GM21360 (cell line): ENCODE data around the gene PRND.

Experiments used
- ATAC-seq: cut with Tn5 transposase; IDR thresholded peaks from one replicate; pipeline ENCODE4 v1.9.1; 2021; ENCODE audit warnings: mild to moderate bottlenecking, moderate library complexity; ENCODE audit not compliant: unreplicated experiment

The PRND gene

GRCh38 chr20:4775322-4776078, 53.8 kb downstream of the PRND start:
- no peak for ATAC-seq

DNA sequence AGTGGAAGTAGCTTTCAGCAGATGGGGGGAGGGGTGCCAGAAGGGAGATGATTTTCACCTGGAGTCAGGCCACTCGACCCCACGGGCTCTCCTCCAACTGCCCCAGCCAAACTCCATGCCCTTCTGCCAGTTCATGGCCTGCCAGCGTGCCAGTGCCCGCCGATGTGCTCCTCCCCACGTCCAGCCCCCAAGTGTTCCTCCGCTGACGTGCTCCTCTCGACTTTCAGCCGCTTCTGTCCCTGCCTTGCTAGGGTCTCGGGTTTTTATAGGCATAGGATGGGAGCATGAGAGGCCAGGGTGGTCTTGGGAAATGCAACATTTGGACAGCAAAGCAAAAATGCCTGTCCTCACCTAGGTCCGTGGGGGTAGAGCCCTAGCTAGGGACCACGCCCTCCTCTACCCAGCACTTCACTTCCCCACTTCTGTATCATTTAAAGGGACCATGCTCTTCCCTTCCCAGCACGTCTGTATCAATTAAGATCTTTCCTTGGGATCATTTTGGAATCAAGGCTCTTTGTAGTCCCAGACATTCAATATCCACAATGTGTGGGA, 54.4 kb downstream of the PRND start:
- no peak for ATAC-seq
